Stimulated activated CD4-positive, alpha-beta T cell treated with anti-CD3 and anti-CD28 coated beads, Interleukin-2, amount 100 ng/mL, for 4 hours (primary cell): ENCODE results near the gene NFIB.

Source experiments
- DNase-seq: peaks from one replicate; pipeline ENCODE4 v3.0.0-alpha.2; 2020; ENCODE audit warnings: low read depth

NFIB gene

GRCh38 chr9:14068690-14069089 lies 245.3 kb downstream of the NFIB start:
- DNase-seq = no peak

- DNase-seq = no peak
Observed at GRCh38 chr9:14066831-14067230, 247.1 kb downstream of the NFIB start.

GRCh38 chr9:14066032-14066431 lies 247.9 kb downstream of the NFIB start:
- DNase-seq = no peak

- DNase-seq = no peak
Observed at GRCh38 chr9:14064940-14065339, 249.0 kb downstream of the NFIB start.

GRCh38 chr9:14063756-14064155 lies 250.2 kb downstream of the NFIB start:
- DNase-seq = no peak

- DNase-seq = no peak
Observed at GRCh38 chr9:14062586-14063221, 251.2 kb downstream of the NFIB start.

GRCh38 chr9:14061936-14062585 lies 251.9 kb downstream of the NFIB start:
- no peak for DNase-seq

GRCh38 chr9:14058325-14058688 lies 255.6 kb downstream of the NFIB start:
- no peak for DNase-seq

- no peak for DNase-seq
Observed at GRCh38 chr9:14057368-14058324, 256.3 kb downstream of the NFIB start.

- no peak for DNase-seq
Observed at GRCh38 chr9:14056316-14056861, 257.6 kb downstream of the NFIB start.

- DNase-seq = no peak
Observed at GRCh38 chr9:14054096-14054495, 259.8 kb downstream of the NFIB start.

GRCh38 chr9:14052359-14052758 lies 261.6 kb downstream of the NFIB start:
- no peak for DNase-seq

- no peak for DNase-seq
Observed at GRCh38 chr9:14051419-14051818, 262.5 kb downstream of the NFIB start.

- no peak for DNase-seq
Observed at GRCh38 chr9:14043483-14043882, 270.5 kb downstream of the NFIB start.

- no peak for DNase-seq
Observed at GRCh38 chr9:14037331-14037730, 276.6 kb downstream of the NFIB start.

- no peak for DNase-seq
Observed at GRCh38 chr9:14033067-14033466, 280.9 kb downstream of the NFIB start.
